Skeletal muscle tissue (tissue), 4 donors: Measurements from ENCODE around the gene FAM131C. TPM values are rescaled to one million over a fixed set of nuclear protein-coding genes. Genes with fewer than 3 reads are reported as not detected.
A peak's percentile ranks its signal among the peaks of the same experiment; 100 is the strongest.
"Not testable (repeated sequence)": the region's sequence is repeated elsewhere in the genome, so short reads cannot be mapped to it uniquely, and the experiment has no call there.

Experiments
- H3K27ac ChIP-seq: one replicate; pipeline ENCODE4 v1.7.0; 2013; ENCODE audit warnings: mild to moderate bottlenecking, low read depth, low read length, inconsistent platforms
- H3K27me3 ChIP-seq, 3 donors: one replicate each; pipeline ENCODE4 v1.7.0; 2013; ENCODE audit warnings: low read length in 3 of 3; ENCODE audit not compliant: control insufficient read depth in 3 of 3, insufficient read depth in 3 of 3
- H3K36me3 ChIP-seq, 3 donors: one replicate each; pipeline ENCODE4 v1.7.0; 2013; ENCODE audit warnings: low read length in 3 of 3; ENCODE audit not compliant: control insufficient read depth in 3 of 3, insufficient read depth in 3 of 3
- H3K4me1 ChIP-seq, 3 donors: one replicate each; pipeline ENCODE4 v1.7.0; 2013; ENCODE audit warnings: low read length in 3 of 3, mild to moderate bottlenecking in 3 of 3; ENCODE audit not compliant: control insufficient read depth in 3 of 3, insufficient read depth in 3 of 3
- H3K4me3 ChIP-seq, 3 donors: one replicate each; pipeline ENCODE4 v1.7.0; 2013; ENCODE audit warnings: low read length in 3 of 3
- H3K9ac ChIP-seq, 3 donors: one replicate each; pipeline ENCODE4 v1.7.0; 2013; ENCODE audit warnings: low read length in 3 of 3, mild to moderate bottlenecking in 3 of 3, moderate library complexity in 2 of 3, low read depth in 1 of 3
- H3K9me3 ChIP-seq, 3 donors: one replicate each; pipeline ENCODE4 v1.7.0; 2013; ENCODE audit warnings: low read length in 3 of 3; ENCODE audit not compliant: control insufficient read depth in 3 of 3
- total RNA-seq: library from RNA; depleted of rRNA; stranded (reverse); fragments of >200 nt; gene quantifications from one replicate; pipeline ENCODE4 v1.2.3, GENCODE V29; 2014
- donor health status: Osteomylitis.

Gene FAM131C
- total RNA-seq, 1 donor from 2014 or later, result not detected

GRCh38 chr1:16028237-16029002, 45.0 kb downstream of the FAM131C start:
- Histone ChIP-seq H3K27me3 (peaks cover 0 to 14% (median 6%) of the 10 kb centered on the region in 3 donors), H3K36me3 (no peaks in the 10 kb centered on the region)

GRCh38 chr1:16026723-16027484, 46.5 kb downstream of the FAM131C start:
- Histone ChIP-seq H3K9me3 (no peaks in the 10 kb centered on the region), H3K27ac (no peak overlapping the region), H3K9ac (peak overlapping the region in 1 of 3 donors; percentile 40), H3K4me3 (peak overlapping the region in 1 of 3 donors; percentile 29), H3K27me3 (peaks cover 0 to 14% (median 6%) of the 10 kb centered on the region in 3 donors), H3K4me1 (peaks cover 0 to 19% (median 17%) of the 10 kb centered on the region in 3 donors), H3K36me3 (no peaks in the 10 kb centered on the region)

More at GRCh38 chr1:16028237-16029002, 45.0 kb downstream of the FAM131C start:
- Histone ChIP-seq H3K4me1 (peaks cover 4 to 15% (median 13%) of the 10 kb centered on the region in 3 donors), H3K9me3 (no peaks in the 10 kb centered on the region), H3K4me3 (no peak overlapping the region), H3K9ac (no peak overlapping the region), H3K27ac (no peak overlapping the region)

- H3K9ac ChIP-seq, H3K27ac ChIP-seq, H3K36me3 ChIP-seq, H3K9me3 ChIP-seq, H3K4me3 ChIP-seq: not testable (repeated sequence)
- Histone ChIP-seq H3K4me1 (peaks cover 0 to 25% (median 23%) of the 10 kb centered on the region in 3 donors), H3K27me3 (peaks cover 0 to 14% (median 6%) of the 10 kb centered on the region in 3 donors)
These were observed 47.1 kb downstream of the FAM131C start for GRCh38 chr1:16026302-16026701.

GRCh38 chr1:16023050-16023653, 50.3 kb downstream of the FAM131C start:
- Histone ChIP-seq H3K4me1 (peaks cover 24 to 52% (median 51%) of the 10 kb centered on the region in 3 donors), H3K27ac (no peak overlapping the region)

GRCh38 chr1:16022393-16022792, 51.1 kb downstream of the FAM131C start:
- H3K36me3 ChIP-seq, result peaks cover 0 to 3% (median 0%) of the 10 kb centered on the region in 3 donors
- H3K4me1 ChIP-seq, result peaks cover 27 to 55% (median 54%) of the 10 kb centered on the region in 3 donors
- peaks cover 0 to 2% (median 0%) of the 10 kb centered on the region in 3 donors for H3K27me3 ChIP-seq
- peak overlapping the region in 2 of 3 donors; percentile 32 to 74 for H3K9ac ChIP-seq
- H3K27ac ChIP-seq, result peak overlapping the region; percentile 99
- H3K4me3 ChIP-seq, result no peak overlapping the region
- H3K9me3 ChIP-seq, result no peaks in the 10 kb centered on the region

More at GRCh38 chr1:16023050-16023653, 50.3 kb downstream of the FAM131C start:
- Histone ChIP-seq H3K36me3 (no peaks in the 10 kb centered on the region), H3K27me3 (peaks cover 0 to 7% (median under 1%) of the 10 kb centered on the region in 3 donors), H3K4me3 (no peak overlapping the region), H3K9me3 (no peaks in the 10 kb centered on the region), H3K9ac (peak overlapping the region in 2 of 3 donors; percentile 12 to 45)

- Histone ChIP-seq H3K27me3 (no peaks in the 10 kb centered on the region), H3K9me3 (no peaks in the 10 kb centered on the region), H3K4me3 (no peak within 1 kb of the TSS), H3K4me1 (peaks cover 33 to 60% (median 51%) of the 10 kb centered on the region in 3 donors), H3K27ac (peak within 1 kb of the TSS; percentile 99), H3K36me3 (peaks cover 0 to 10% (median 4%) of the 10 kb centered on the region in 3 donors), H3K9ac (peak within 1 kb of the TSS; percentile 32 to 74 (median 33))
These were observed 51.8 kb downstream of the FAM131C start, which contains the start of gene CLCNKA for GRCh38 chr1:16021681-16022080. Gene CLCNKA (plus strand): TSS chr1:16022036. CDS start chr1:16022620, 584 bp downstream.

GRCh38 chr1:16020878-16021277, 52.6 kb downstream of the FAM131C start:
- H3K27me3 ChIP-seq, H3K9me3 ChIP-seq, H3K4me3 ChIP-seq: not testable (repeated sequence)
- Histone ChIP-seq H3K9ac (peak overlapping the region in 2 of 3 donors; percentile 70 to 74), H3K27ac (peak overlapping the region; percentile 99), H3K36me3 (peaks cover 0 to 11% (median 5%) of the 10 kb centered on the region in 3 donors), H3K4me1 (peaks cover 38 to 67% (median 56%) of the 10 kb centered on the region in 3 donors)

- Histone ChIP-seq H3K36me3 (peaks cover 0 to 12% (median 5%) of the 10 kb centered on the region in 3 donors), H3K27me3 (no peaks in the 10 kb centered on the region), H3K9ac (peak overlapping the region; percentile 36 to 74 (median 70)), H3K9me3 (no peaks in the 10 kb centered on the region), H3K4me1 (peaks cover 43 to 72% (median 60%) of the 10 kb centered on the region in 3 donors), H3K27ac (peak overlapping the region; percentile 99), H3K4me3 (peak overlapping the region in 1 of 3 donors; percentile 36)
These were observed 53.1 kb downstream of the FAM131C start for GRCh38 chr1:16020325-16020724.

GRCh38 chr1:16019644-16020277, 53.7 kb downstream of the FAM131C start:
- peaks cover 49 to 78% (median 65%) of the 10 kb centered on the region in 3 donors for H3K4me1 ChIP-seq
- H3K9ac ChIP-seq, result peak overlapping the region; percentile 92 to 100 (median 98)
- H3K9me3 ChIP-seq, result no peaks in the 10 kb centered on the region
- H3K36me3 ChIP-seq, result peaks cover 0 to 17% (median 5%) of the 10 kb centered on the region in 3 donors
- no peaks in the 10 kb centered on the region for H3K27me3 ChIP-seq
- peak overlapping the region in 2 of 3 donors; percentile 36 to 94 for H3K4me3 ChIP-seq
- peak overlapping the region; percentile 99 for H3K27ac ChIP-seq
